Activated T-cell treated with anti-CD3 and anti-CD28 coated beads for 4 hours (primary cell): Measurements from ENCODE around the gene RBM19.

ENCODE experiments used
- DNase-seq: peaks from one replicate; pipeline ENCODE4 v3.0.0-alpha.2; 2020

The RBM19 gene

GRCh38 chr12:113955109-113955970, 10.8 kb downstream of the RBM19 start:
- no peak for DNase-seq

- no peak for DNase-seq
These were observed 11.6 kb downstream of the RBM19 start for GRCh38 chr12:113954547-113954946.

GRCh38 chr12:113950873-113951272, 15.3 kb downstream of the RBM19 start:
- no peak for DNase-seq

- DNase-seq: no peak
These were observed 16.5 kb downstream of the RBM19 start for GRCh38 chr12:113949321-113950305.

GRCh38 chr12:113948151-113948914, 17.8 kb downstream of the RBM19 start:
- DNase-seq: no peak

- DNase-seq: no peak
These were observed 19.9 kb downstream of the RBM19 start for GRCh38 chr12:113946175-113946574.

- DNase-seq: no peak
These were observed 20.7 kb downstream of the RBM19 start for GRCh38 chr12:113945174-113946173.

GRCh38 chr12:113942209-113942608, 23.9 kb downstream of the RBM19 start:
- no peak for DNase-seq

GRCh38 chr12:113941208-113941486, 25.0 kb downstream of the RBM19 start:
- no peak for DNase-seq

GRCh38 chr12:113940357-113941207, 25.5 kb downstream of the RBM19 start:
- no peak for DNase-seq

- DNase-seq: no peak
These were observed 26.3 kb downstream of the RBM19 start for GRCh38 chr12:113939867-113940266.

GRCh38 chr12:113938471-113938870, 27.7 kb downstream of the RBM19 start:
- no peak for DNase-seq

GRCh38 chr12:113936460-113936859, 29.7 kb downstream of the RBM19 start:
- no peak for DNase-seq

- no peak for DNase-seq
These were observed 30.7 kb downstream of the RBM19 start for GRCh38 chr12:113935459-113935858.

GRCh38 chr12:113934946-113935345, 31.2 kb downstream of the RBM19 start:
- DNase-seq: no peak

GRCh38 chr12:113934060-113934814, 31.9 kb downstream of the RBM19 start:
- no peak for DNase-seq

- DNase-seq: no peak
These were observed 32.8 kb downstream of the RBM19 start for GRCh38 chr12:113933201-113933786.

GRCh38 chr12:113932381-113933196, 33.5 kb downstream of the RBM19 start:
- DNase-seq: no peak

- DNase-seq: no peak
These were observed 34.6 kb downstream of the RBM19 start for GRCh38 chr12:113931517-113931916.
